Transverse colon (tissue), 3 donors: ENCODE measurements around the gene APLP2.

Experiments
- CTCF ChIP-seq, 5 experiments: fragments of 200-600 bp in 3 of 5; fragments of 450-650 bp in 2 of 5; sonication (generic) in 3 of 5; IDR thresholded peaks; 1 replicate in 2 of 5; 2 replicates in 3 of 5; pipeline ENCODE4 v1.5.1; 2016 to 2017; ENCODE audit warnings: antibody characterized with exemption in 5 of 5, inconsistent platforms in 3 of 5, mild to moderate bottlenecking in 2 of 5, moderate library complexity in 1 of 5
- POLR2A ChIP-seq: fragments of 450-650 bp; IDR thresholded peaks from one replicate; pipeline ENCODE4 v1.6.1; 2016; ENCODE audit warnings: antibody characterized with exemption, mild to moderate bottlenecking, moderate library complexity

GRCh38 chr11:130066338-130066737 lies 3.4 kb upstream of the APLP2 start:
- TF ChIP-seq POLR2A (no peak), CTCF (IDR thresholded peaks at IDR 0.05) (no peak)
